ENCODE results near the gene E2F3. TPM values are rescaled to one million over a fixed set of nuclear protein-coding genes. Genes with fewer than 3 reads are reported as not detected.
A peak's percentile ranks its signal among the peaks of the same experiment; 100 is the strongest.

Gene E2F3
- total RNA-seq, 8 experiments from 2014 or later, result 6.1 to 24.3 (median 8.3) TPM

- peak in 2 of 8 experiments; percentile 0 to 1 for ATAC-seq (replicated peaks in 6 of 8)
These were observed 2.3 kb downstream of the E2F3 start for GRCh38 chr6:20403766-20404640.

GRCh38 chr6:20404641-20405032, 3.0 kb downstream of the E2F3 start:
- in situ Hi-C loops (cut with MboI; ENCODE audit: low pct_unique_long_range_greater_than_20kb in 2 of 9, low sequenced_read_pairs in 9 of 9, unreplicated experiment in 9 of 9), result loop anchor here in 1 of 9 experiments (10.0 kb wide), 1 partner anchor 120 kb away; no protein-coding TSS in a partner anchor
- ATAC-seq (replicated peaks in 6 of 8), result peak in 5 of 8 experiments; percentile 8 to 17 (median 9)
- WGBS, 10 experiments, result 0 to 8% (median 3%) methylated on average over 2 to 6 of the region's 6 CpGs; no CpG with 5 or more reads in 2 of the 10 experiments
- Histone ChIP-seq H3K27ac (no peak overlapping the region), H3K4me1 (replicated peaks in 1 of 2) (no peaks in the 10 kb centered on the region), H3K4me3 (peak overlapping the region; percentile 65 to 98 (median 80))

More at GRCh38 chr6:20403766-20404640, 2.3 kb downstream of the E2F3 start:
- WGBS, 10 experiments, result 0 to 3% (median 0%) methylated on average over 1 to 6 of the region's 38 CpGs; no CpG with 5 or more reads in 3 of the 10 experiments
- Histone ChIP-seq H3K4me1 (replicated peaks in 1 of 2) (no peaks in the 10 kb centered on the region), H3K27ac (peak overlapping the region; percentile 74 to 78), H3K4me3 (peak overlapping the region; percentile 65 to 98 (median 80))
- in situ Hi-C loops (cut with MboI; ENCODE audit: low pct_unique_long_range_greater_than_20kb in 2 of 9, low sequenced_read_pairs in 9 of 9, unreplicated experiment in 9 of 9), result loop anchor here in 1 of 9 experiments (10.0 kb wide), 1 partner anchor 121 kb away; no protein-coding TSS in a partner anchor

DNA sequence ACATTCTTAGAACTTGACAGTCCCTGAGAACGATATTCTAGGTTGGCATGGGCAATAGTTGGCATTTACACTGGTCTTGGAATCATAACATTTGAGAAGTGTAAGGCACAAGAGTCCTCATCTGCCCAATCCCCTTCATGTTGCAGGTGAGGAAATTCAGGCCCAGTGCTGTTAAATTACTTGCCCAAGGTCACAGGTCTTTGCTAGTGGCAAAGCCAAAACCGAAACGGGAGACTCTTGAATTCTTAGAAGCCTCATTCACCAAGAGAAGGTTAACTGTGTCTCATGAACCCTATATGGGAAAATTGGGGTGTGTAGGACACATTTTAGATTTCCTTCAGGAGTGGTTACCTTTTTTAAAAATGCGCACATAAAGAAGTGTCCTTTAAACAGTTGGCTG, 7.2 kb downstream of the E2F3 start:
- in situ Hi-C loops (cut with MboI; ENCODE audit: low pct_unique_long_range_greater_than_20kb in 2 of 9, low sequenced_read_pairs in 9 of 9, unreplicated experiment in 9 of 9), result loop anchor here in 1 of 9 experiments (10.0 kb wide), 1 partner anchor 116 kb away; no protein-coding TSS in a partner anchor
- ATAC-seq (replicated peaks in 6 of 8), result no peak
- Histone ChIP-seq H3K27ac (no peak overlapping the region), H3K4me3 (no peak overlapping the region), H3K4me1 (replicated peaks in 1 of 2) (no peaks in the 10 kb centered on the region)
- WGBS, 10 experiments, result 80 to 100% (median 99%) methylated on average over 1 to 4 of the region's 4 CpGs

DNA sequence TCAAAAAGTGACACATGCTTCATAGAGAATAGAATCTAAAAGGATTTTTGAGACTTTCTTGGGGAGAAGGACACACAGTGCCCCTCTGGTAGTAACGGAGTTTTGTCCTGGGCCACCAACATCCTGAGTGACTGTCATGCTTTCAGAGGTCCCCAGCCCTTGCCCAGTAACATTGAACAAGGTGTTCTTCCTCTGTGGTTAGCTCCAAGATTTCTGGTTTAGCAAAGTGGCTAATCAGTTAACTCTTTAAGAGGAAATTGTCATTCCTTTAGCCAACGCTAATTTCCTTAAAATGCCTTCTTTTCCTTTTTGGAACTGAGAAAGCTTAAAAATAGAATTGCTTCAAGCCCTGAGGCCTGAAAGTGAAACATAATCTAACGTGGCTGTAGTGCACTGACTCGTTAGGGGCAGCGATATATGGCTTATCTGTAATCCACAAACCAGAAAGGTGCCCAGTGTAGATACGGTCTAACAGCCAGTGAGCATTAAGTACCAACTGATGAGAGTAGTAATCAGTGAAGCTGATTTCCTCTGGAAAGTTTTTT, 7.8 kb downstream of the E2F3 start:
- in situ Hi-C loops (cut with MboI; ENCODE audit: low pct_unique_long_range_greater_than_20kb in 2 of 9, low sequenced_read_pairs in 9 of 9, unreplicated experiment in 9 of 9), result loop anchor here in 1 of 9 experiments (10.0 kb wide), 1 partner anchor 115 kb away; no protein-coding TSS in a partner anchor
- ATAC-seq (replicated peaks in 6 of 8), result no peak

DNA sequence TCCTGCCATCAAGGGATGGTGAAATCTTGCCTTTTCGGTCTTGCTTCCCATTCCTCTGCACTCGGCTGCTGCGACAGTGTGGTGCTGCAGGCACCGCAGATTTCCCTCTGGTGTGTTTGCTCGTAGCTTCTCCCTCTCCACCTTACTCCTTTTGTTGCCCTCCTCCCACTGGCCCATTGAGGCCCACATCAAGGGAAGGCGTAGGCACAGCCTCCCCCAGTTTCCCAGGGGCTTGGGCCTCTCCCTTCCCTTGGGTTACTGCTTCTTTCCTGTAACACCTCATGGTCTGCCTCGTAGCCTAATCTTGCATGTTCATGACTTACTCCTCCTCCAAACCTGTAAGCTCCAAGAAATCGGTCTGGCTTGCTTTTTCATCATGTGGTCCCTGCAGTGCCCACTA, 9.9 kb downstream of the E2F3 start:
- in situ Hi-C loops (cut with MboI; ENCODE audit: low pct_unique_long_range_greater_than_20kb in 2 of 9, low sequenced_read_pairs in 9 of 9, unreplicated experiment in 9 of 9), result loop anchor here in 1 of 9 experiments (10.0 kb wide), 1 partner anchor 103 kb away; no protein-coding TSS in a partner anchor
- 50 to 100% (median 97%) methylated on average over 1 to 8 of the region's 8 CpGs for whole genome bisulfite sequencing, 10 experiments
- no peak overlapping the region for H3K4me3 ChIP-seq
- ATAC-seq (replicated peaks in 6 of 8), result no peak
- no peaks in the 10 kb centered on the region for H3K4me1 ChIP-seq (replicated peaks in 1 of 2)
- no peak overlapping the region for H3K27ac ChIP-seq

More for the DNA sequence above, 7.8 kb downstream of the E2F3 start:
- Histone ChIP-seq H3K4me1 (replicated peaks in 1 of 2) (no peaks in the 10 kb centered on the region), H3K27ac (no peak overlapping the region), H3K4me3 (no peak overlapping the region)
- WGBS, 10 experiments, result 60 to 100% (median 88%) methylated on average over 1 to 6 of the region's 6 CpGs

DNA sequence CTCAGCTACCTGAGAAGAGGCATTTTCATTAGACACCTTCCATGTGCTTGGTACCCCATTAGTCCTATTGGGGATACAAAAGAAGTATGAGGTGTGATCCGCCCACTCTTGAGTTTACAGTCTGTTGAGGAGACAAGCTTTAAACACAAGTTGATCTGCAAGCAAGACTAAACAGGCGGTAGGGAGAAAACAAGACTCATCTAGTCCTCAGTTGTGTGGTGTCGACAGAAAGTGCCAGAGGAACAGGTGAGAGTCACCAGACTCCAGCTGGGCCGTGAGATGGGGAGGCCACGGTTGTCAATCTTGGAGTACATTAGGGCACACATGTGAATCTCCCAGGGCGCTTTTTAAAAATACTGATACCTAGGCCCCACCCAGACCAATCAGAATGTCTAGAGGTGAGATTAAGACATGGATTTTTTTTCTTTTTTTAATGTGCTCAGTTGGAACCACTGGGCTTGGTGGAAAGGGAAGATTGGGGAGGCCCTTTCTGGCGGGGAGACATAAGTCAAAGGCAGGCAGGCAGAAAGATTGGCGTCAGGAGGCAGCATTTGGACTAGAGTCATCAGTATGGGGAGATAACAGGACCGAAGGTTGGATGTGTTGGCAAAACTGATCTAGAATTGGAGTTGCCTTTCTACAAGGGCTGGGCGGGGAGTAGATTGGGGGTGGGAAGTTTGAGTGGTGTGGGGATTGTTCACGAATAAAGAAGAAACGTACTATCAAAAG, 10.4 kb downstream of the E2F3 start:
- no peak overlapping the region for H3K4me3 ChIP-seq
- no peak for ATAC-seq (replicated peaks in 6 of 8)
- 80 to 100% (median 97%) methylated on average over 1 to 5 of the region's 12 CpGs; no CpG with 5 or more reads in 2 of the 10 experiments for WGBS, 10 experiments
- no peak overlapping the region for H3K27ac ChIP-seq
- in situ Hi-C loops (cut with MboI; ENCODE audit: low pct_unique_long_range_greater_than_20kb in 2 of 9, low sequenced_read_pairs in 9 of 9, unreplicated experiment in 9 of 9), result loop anchor here in 1 of 9 experiments (10.0 kb wide), 1 partner anchor 103 kb away; no protein-coding TSS in a partner anchor
- H3K4me1 ChIP-seq (replicated peaks in 1 of 2), result no peaks in the 10 kb centered on the region

GRCh38 chr6:20412682-20413073, 11.0 kb downstream of the E2F3 start:
- Histone ChIP-seq H3K4me3 (no peak overlapping the region), H3K27ac (no peak overlapping the region), H3K4me1 (replicated peaks in 1 of 2) (no peaks in the 10 kb centered on the region)
- in situ Hi-C loops (cut with MboI; ENCODE audit: low pct_unique_long_range_greater_than_20kb in 2 of 9, low sequenced_read_pairs in 9 of 9, unreplicated experiment in 9 of 9), result loop anchor here in 1 of 9 experiments (10.0 kb wide), 1 partner anchor 102 kb away; no protein-coding TSS in a partner anchor
- WGBS, 10 experiments, result 98 to 100% (median 100%) methylated on average over 1 to 5 of the region's 5 CpGs; no CpG with 5 or more reads in 4 of the 10 experiments
- no peak for ATAC-seq (replicated peaks in 6 of 8)

DNA sequence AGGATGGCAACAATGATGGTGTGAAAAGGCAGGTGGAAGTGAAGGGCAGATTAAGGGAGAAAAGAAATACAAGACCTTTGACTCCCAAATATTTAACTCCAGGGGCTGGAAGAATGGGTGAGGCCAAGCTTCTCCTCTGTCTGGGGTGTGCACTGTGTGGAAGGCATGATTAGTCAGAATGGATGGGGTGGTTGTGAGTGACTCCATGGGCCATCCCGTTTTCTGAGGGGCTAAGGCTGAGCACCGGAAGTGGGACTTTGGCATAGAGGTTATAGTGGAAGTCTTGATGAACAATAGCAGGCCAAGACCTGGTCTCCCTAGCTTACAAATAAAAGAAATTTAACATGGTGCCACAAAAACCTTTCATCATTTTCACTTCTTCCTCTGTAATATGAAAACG, 12.1 kb downstream of the E2F3 start:
- 33 to 100% (median 80%) methylated on average over 1 to 2 of the region's 3 CpGs; no CpG with 5 or more reads in 2 of the 10 experiments for WGBS, 10 experiments
- in situ Hi-C loops (cut with MboI; ENCODE audit: low pct_unique_long_range_greater_than_20kb in 2 of 9, low sequenced_read_pairs in 9 of 9, unreplicated experiment in 9 of 9), result loop anchor here in 1 of 9 experiments (10.0 kb wide), 1 partner anchor 101 kb away; no protein-coding TSS in a partner anchor
- H3K4me1 ChIP-seq (replicated peaks in 1 of 2), result no peaks in the 10 kb centered on the region
- no peak overlapping the region for H3K27ac ChIP-seq
- no peak overlapping the region for H3K4me3 ChIP-seq
- ATAC-seq (replicated peaks in 6 of 8), result no peak

GRCh38 chr6:20414711-20415110, 13.0 kb downstream of the E2F3 start:
- no peak for ATAC-seq (replicated peaks in 6 of 8)
- WGBS, 10 experiments, result 60 to 100% (median 90%) methylated on average over 1 to 7 of the region's 8 CpGs; no CpG with 5 or more reads in 1 of the 10 experiments
- in situ Hi-C loops (cut with MboI; ENCODE audit: low pct_unique_long_range_greater_than_20kb in 2 of 9, low sequenced_read_pairs in 9 of 9, unreplicated experiment in 9 of 9), result loop anchor here in 1 of 9 experiments (10.0 kb wide), 1 partner anchor 100 kb away; no protein-coding TSS in a partner anchor

DNA sequence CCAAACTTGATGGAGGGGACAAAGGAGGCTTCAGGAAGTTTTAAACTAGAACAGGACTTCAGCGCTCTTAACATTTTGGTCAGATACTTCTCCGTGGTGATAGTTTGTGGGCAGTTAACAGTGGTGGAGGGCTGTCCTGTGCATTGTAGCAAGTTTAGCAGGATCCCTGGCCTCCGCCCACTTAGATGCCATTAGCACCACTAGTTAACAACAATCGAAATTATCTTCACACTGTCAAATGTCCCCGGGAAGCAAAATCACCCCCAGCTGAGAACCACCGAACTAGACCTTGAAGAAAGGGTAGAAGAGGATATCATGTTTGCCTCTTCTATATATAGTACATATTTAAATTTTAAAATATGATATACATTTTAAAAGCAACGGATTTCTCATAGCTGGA, 13.6 kb downstream of the E2F3 start:
- in situ Hi-C loops (cut with MboI; ENCODE audit: low pct_unique_long_range_greater_than_20kb in 2 of 9, low sequenced_read_pairs in 9 of 9, unreplicated experiment in 9 of 9), result loop anchor here in 1 of 9 experiments (10.0 kb wide), 1 partner anchor 99 kb away; no protein-coding TSS in a partner anchor
- ATAC-seq (replicated peaks in 6 of 8), result no peak
- H3K27ac ChIP-seq, result no peak overlapping the region
- WGBS, 10 experiments, result 20 to 100% (median 87%) methylated on average over 1 to 7 of the region's 7 CpGs; no CpG with 5 or more reads in 1 of the 10 experiments
- no peaks in the 10 kb centered on the region for H3K4me1 ChIP-seq (replicated peaks in 1 of 2)
- no peak overlapping the region for H3K4me3 ChIP-seq

More at GRCh38 chr6:20414711-20415110, 13.0 kb downstream of the E2F3 start:
- Histone ChIP-seq H3K27ac (no peak overlapping the region), H3K4me3 (no peak overlapping the region), H3K4me1 (replicated peaks in 1 of 2) (no peaks in the 10 kb centered on the region)

- in situ Hi-C loops (cut with MboI; ENCODE audit: low pct_unique_long_range_greater_than_20kb in 2 of 9, low sequenced_read_pairs in 9 of 9, unreplicated experiment in 9 of 9), result loop anchor here in 1 of 9 experiments (10.0 kb wide), 1 partner anchor 99 kb away; no protein-coding TSS in a partner anchor
- Histone ChIP-seq H3K27ac (no peak overlapping the region), H3K4me1 (replicated peaks in 1 of 2) (no peaks in the 10 kb centered on the region), H3K4me3 (no peak overlapping the region)
- 70 to 100% (median 83%) methylated on average over 1 to 5 of the region's 6 CpGs; no CpG with 5 or more reads in 1 of the 10 experiments for WGBS, 10 experiments
- ATAC-seq (replicated peaks in 6 of 8), result no peak
These were observed 14.2 kb downstream of the E2F3 start for GRCh38 chr6:20415712-20416454.
